Ishikawa (cell line): Measurements from ENCODE around the gene COL27A1.

Experiments used
- CEBPB ChIP-seq: IDR thresholded peaks from 2 replicates; pipeline ENCODE4 v1.6.1; 2012
- CREB1 ChIP-seq: IDR thresholded peaks from 2 replicates; pipeline ENCODE4 v1.6.1; 2012; ENCODE audit warnings: low read depth
- RAD21 ChIP-seq: IDR thresholded peaks from 2 replicates; pipeline ENCODE4 v1.6.1; 2012; ENCODE audit warnings: low read depth
- TF ChIP-seq, protein P1 (sequence below): IDR thresholded peaks from 2 replicates; pipeline ENCODE4 v1.6.1; 2012
- TF ChIP-seq, protein P2 (sequence below): IDR thresholded peaks from 2 replicates; pipeline ENCODE4 v1.6.1; 2012; ENCODE audit warnings: low read depth, mild to moderate bottlenecking

DNA sequence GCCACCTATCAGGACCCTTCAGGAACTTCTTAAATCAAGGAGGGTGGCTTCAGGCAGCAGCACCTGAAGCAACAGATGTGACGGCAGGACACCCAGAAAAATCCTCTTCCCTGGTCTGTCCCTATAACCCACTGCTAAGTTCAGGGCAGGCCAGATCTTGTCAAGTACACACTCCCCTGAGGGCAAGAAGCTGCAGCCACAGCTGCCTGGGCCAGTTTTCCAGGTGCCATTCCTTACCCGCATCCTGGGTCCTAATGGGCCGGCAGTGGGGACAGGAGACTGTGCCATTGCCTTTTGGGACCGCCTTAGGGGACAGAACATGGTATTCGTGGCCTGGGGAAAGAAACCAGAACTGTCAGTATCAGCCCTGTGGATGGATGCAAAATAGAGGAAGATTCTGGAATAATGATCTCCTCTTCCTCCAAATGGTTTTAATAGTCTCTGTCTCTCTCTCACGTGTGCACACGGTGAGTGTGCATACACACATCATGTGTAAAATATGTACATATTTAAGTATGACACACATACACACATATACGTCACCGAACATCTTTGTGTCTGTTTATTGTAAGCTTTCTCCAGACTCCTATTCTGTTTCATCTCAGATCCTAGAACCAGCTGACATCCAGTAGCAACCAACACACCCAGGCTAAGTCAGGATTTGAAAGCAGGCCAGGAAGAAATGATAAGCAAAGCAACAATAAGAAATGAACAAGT, 188.3 kb downstream of the COL27A1 start:
- TF ChIP-seq CEBPB, result no peak
- TF ChIP-seq, protein P1, sequence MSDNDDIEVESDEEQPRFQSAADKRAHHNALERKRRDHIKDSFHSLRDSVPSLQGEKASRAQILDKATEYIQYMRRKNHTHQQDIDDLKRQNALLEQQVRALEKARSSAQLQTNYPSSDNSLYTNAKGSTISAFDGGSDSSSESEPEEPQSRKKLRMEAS, result no peak
- no peak for TF ChIP-seq RAD21
- no peak for TF ChIP-seq CREB1
- TF ChIP-seq, protein P2, sequence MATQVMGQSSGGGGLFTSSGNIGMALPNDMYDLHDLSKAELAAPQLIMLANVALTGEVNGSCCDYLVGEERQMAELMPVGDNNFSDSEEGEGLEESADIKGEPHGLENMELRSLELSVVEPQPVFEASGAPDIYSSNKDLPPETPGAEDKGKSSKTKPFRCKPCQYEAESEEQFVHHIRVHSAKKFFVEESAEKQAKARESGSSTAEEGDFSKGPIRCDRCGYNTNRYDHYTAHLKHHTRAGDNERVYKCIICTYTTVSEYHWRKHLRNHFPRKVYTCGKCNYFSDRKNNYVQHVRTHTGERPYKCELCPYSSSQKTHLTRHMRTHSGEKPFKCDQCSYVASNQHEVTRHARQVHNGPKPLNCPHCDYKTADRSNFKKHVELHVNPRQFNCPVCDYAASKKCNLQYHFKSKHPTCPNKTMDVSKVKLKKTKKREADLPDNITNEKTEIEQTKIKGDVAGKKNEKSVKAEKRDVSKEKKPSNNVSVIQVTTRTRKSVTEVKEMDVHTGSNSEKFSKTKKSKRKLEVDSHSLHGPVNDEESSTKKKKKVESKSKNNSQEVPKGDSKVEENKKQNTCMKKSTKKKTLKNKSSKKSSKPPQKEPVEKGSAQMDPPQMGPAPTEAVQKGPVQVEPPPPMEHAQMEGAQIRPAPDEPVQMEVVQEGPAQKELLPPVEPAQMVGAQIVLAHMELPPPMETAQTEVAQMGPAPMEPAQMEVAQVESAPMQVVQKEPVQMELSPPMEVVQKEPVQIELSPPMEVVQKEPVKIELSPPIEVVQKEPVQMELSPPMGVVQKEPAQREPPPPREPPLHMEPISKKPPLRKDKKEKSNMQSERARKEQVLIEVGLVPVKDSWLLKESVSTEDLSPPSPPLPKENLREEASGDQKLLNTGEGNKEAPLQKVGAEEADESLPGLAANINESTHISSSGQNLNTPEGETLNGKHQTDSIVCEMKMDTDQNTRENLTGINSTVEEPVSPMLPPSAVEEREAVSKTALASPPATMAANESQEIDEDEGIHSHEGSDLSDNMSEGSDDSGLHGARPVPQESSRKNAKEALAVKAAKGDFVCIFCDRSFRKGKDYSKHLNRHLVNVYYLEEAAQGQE, result no peak
